IMR-90 (cell line): ENCODE data around the gene LRP1-AS. TPM values are rescaled to one million over a fixed set of nuclear protein-coding genes. Genes with fewer than 3 reads are reported as not detected.

Experiments
- ATAC-seq: fragments of 200-7000 bp; cut with Tn5 transposase; 2 replicates; pipeline ENCODE4 v1.9.1; 2020; ENCODE audit warnings: low read depth, mild to moderate bottlenecking, moderate library complexity
- BruUV-seq: library from RNA; stranded (reverse); fragments of 400-500 nt; replicated peaks from 2 replicates; lab custom pipeline; 2021; lab: Mats Ljungman, UMichigan
- CTCF ChIA-PET: fragments of 300-600 bp; formaldehyde crosslinking; extraction: SDS; loops from one replicate; lab custom pipeline; 2021; ENCODE audit warnings: antibody characterized with exemption; lab: Yijun Ruan, JAX
- POLR2A ChIA-PET: fragments of 300-600 bp; sonication (Branson Sonifier 250); formaldehyde crosslinking; loops from one replicate; lab custom pipeline; 2022; ENCODE audit warnings: antibody characterized with exemption; ENCODE audit not compliant: unreplicated experiment; lab: Charles Lee
- DNase-seq: peaks from one replicate; pipeline ENCODE4 v3.0.0; 2013
- H2AFZ ChIP-seq: replicated peaks from 2 replicates; pipeline ENCODE3; 2013; ENCODE audit warnings: low read length, mild to moderate bottlenecking; ENCODE audit not compliant: poor library complexity
- H2AK5ac ChIP-seq: 2 replicates; pipeline ENCODE4 v1.6.1; 2013; ENCODE audit warnings: low read depth, low read length, inconsistent platforms
- H2AK9ac ChIP-seq: replicated peaks from 2 replicates; pipeline ENCODE3; 2013; ENCODE audit warnings: mild to moderate bottlenecking, low read depth, low read length, moderate library complexity; ENCODE audit not compliant: poor library complexity
- H2BK120ac ChIP-seq: 2 replicates; pipeline ENCODE4 v1.6.1; 2013; ENCODE audit warnings: low read depth, low read length, inconsistent platforms
- H2BK15ac ChIP-seq: 3 replicates; pipeline ENCODE4 v1.6.1; 2013; ENCODE audit warnings: low read depth, low read length, inconsistent platforms
- H2BK20ac ChIP-seq: 2 replicates; pipeline ENCODE4 v1.6.1; 2013; ENCODE audit warnings: low read depth, mild to moderate bottlenecking, inconsistent platforms, low read length, moderate library complexity
- H2BK5ac ChIP-seq: 2 replicates; pipeline ENCODE4 v1.6.1; 2013; ENCODE audit warnings: mild to moderate bottlenecking, low read depth, low read length, inconsistent platforms; ENCODE audit not compliant: poor library complexity, severe bottlenecking
- H3K14ac ChIP-seq: replicated peaks from 2 replicates; pipeline ENCODE4 v1.6.1; 2013; ENCODE audit warnings: low read depth, low read length, inconsistent platforms
- H3K18ac ChIP-seq: 2 replicates; pipeline ENCODE4 v1.6.1; 2013; ENCODE audit warnings: low read depth, low read length, control low read depth
- H3K23ac ChIP-seq: 2 replicates; pipeline ENCODE4 v1.6.1; 2013; ENCODE audit warnings: low read depth, low read length, inconsistent platforms
- H3K27ac ChIP-seq: 2 replicates; pipeline ENCODE4 v1.5.1; 2013; ENCODE audit warnings: mild to moderate bottlenecking, control low read depth, low read length; ENCODE audit not compliant: insufficient read depth
- H3K27me3 ChIP-seq: 2 replicates; pipeline ENCODE4 v1.6.1; 2013; ENCODE audit warnings: low read length; ENCODE audit not compliant: control insufficient read depth, insufficient read depth
- H3K36me3 ChIP-seq: 2 replicates; pipeline ENCODE4 v1.6.1; 2013; ENCODE audit warnings: low read length, mixed read lengths; ENCODE audit not compliant: control insufficient read depth, insufficient read depth
- H3K4ac ChIP-seq: 2 replicates; pipeline ENCODE4 v1.6.1; 2013; ENCODE audit warnings: low read depth, low read length, inconsistent platforms
- H3K4me1 ChIP-seq: 2 replicates; pipeline ENCODE4 v1.6.1; 2013; ENCODE audit warnings: low read length, mixed read lengths; ENCODE audit not compliant: control insufficient read depth, insufficient read depth
- H3K4me2 ChIP-seq: 2 replicates; pipeline ENCODE4 v1.6.1; 2013; ENCODE audit warnings: low read depth, mild to moderate bottlenecking, control low read depth, low read length, moderate library complexity
- H3K4me3 ChIP-seq: 2 replicates; pipeline ENCODE4 v1.5.1; 2013; ENCODE audit warnings: low read depth, mild to moderate bottlenecking, control low read depth, low read length, moderate library complexity; ENCODE audit not compliant: insufficient read depth
- H3K56ac ChIP-seq: 2 replicates; pipeline ENCODE4 v1.6.1; 2013; ENCODE audit warnings: low read length, inconsistent platforms; ENCODE audit not compliant: insufficient read depth; ENCODE audit errors: extremely low read depth
- H3K79me1 ChIP-seq, 2 experiments: 2 replicates each; pipeline ENCODE4 v1.6.1; 2013; ENCODE audit warnings: low read length in 2 of 2, inconsistent platforms in 1 of 2, low read depth in 1 of 2
- H3K9ac ChIP-seq: 2 replicates; pipeline ENCODE4 v1.6.1; 2013; ENCODE audit warnings: low read depth, low read length, control low read depth
- H3K9me1 ChIP-seq: 2 replicates; pipeline ENCODE4 v1.6.1; 2013; ENCODE audit warnings: low read length, inconsistent platforms; ENCODE audit not compliant: insufficient read depth
- H3K9me3 ChIP-seq: 2 replicates; pipeline ENCODE4 v1.6.1; 2013; ENCODE audit warnings: low read length; ENCODE audit not compliant: control insufficient read depth, insufficient read depth
- H4K20me1 ChIP-seq: 2 replicates; pipeline ENCODE4 v1.6.1; 2013; ENCODE audit warnings: low read length, inconsistent platforms; ENCODE audit not compliant: insufficient read depth
- H4K5ac ChIP-seq: 2 replicates; pipeline ENCODE4 v1.6.1; 2013; ENCODE audit warnings: mild to moderate bottlenecking, low read depth, low read length, control low read depth
- H4K8ac ChIP-seq, 2 experiments: 2 replicates each; pipeline ENCODE4 v1.6.1; 2013; ENCODE audit warnings: low read depth in 2 of 2, low read length in 2 of 2, control low read depth in 1 of 2, inconsistent platforms in 1 of 2
- H4K91ac ChIP-seq: 2 replicates; pipeline ENCODE4 v1.6.1; 2013; ENCODE audit warnings: low read depth, low read length, inconsistent platforms; ENCODE audit not compliant: insufficient read depth
- BHLHE40 ChIP-seq: fragments of 150-350 bp; IDR thresholded peaks from 2 replicates; pipeline ENCODE4 v1.6.1; 2016; ENCODE audit warnings: mild to moderate bottlenecking, low read depth, low read length
- CEBPB ChIP-seq: IDR thresholded peaks from 2 replicates; pipeline ENCODE4 v1.6.1; 2012; ENCODE audit warnings: low read depth, low read length, improper control_type of control experiment
- MAFK ChIP-seq: IDR thresholded peaks from 2 replicates; pipeline ENCODE4 v1.6.1; 2012; ENCODE audit warnings: low read depth, low read length, improper control_type of control experiment
- MAZ ChIP-seq: IDR thresholded peaks from 2 replicates; pipeline ENCODE4 v1.6.1; 2012; ENCODE audit warnings: low read depth, mild to moderate bottlenecking, low read length, improper control_type of control experiment, moderate library complexity, borderline replicate concordance
- MXI1 ChIP-seq: IDR thresholded peaks from 2 replicates; pipeline ENCODE4 v1.6.1; 2012; ENCODE audit warnings: low read depth, mild to moderate bottlenecking, low read length, moderate library complexity, borderline replicate concordance
- NFE2L2 ChIP-seq: fragments of 150-350 bp; IDR thresholded peaks from 2 replicates; pipeline ENCODE4 v1.6.1; 2016; ENCODE audit warnings: low read depth, mild to moderate bottlenecking, low read length
- RAD21 ChIP-seq: IDR thresholded peaks from 2 replicates; pipeline ENCODE4 v1.6.1; 2012; ENCODE audit warnings: low read length, improper control_type of control experiment
- RFX5 ChIP-seq: IDR thresholded peaks from 2 replicates; pipeline ENCODE4 v1.8.0; 2012; ENCODE audit warnings: low read depth, mild to moderate bottlenecking, low read length, moderate library complexity
- SMC3 ChIP-seq: fragments of 150-350 bp; IDR thresholded peaks from 2 replicates; pipeline ENCODE4 v1.6.1; 2016; ENCODE audit warnings: low read depth, mild to moderate bottlenecking, antibody characterized with exemption, low read length, moderate library complexity
- WGBS, 2 experiments: methylation state at CpG; one replicate each; pipeline versions ENCODE4 v1.1.5 to v1.1.7; 2013; ENCODE audit warnings: missing lambda C conversion rate in 2 of 2; ENCODE audit not compliant: insufficient read length in 1 of 2; ENCODE audit errors: extremely low coverage in 2 of 2; 5-methylcytosine and 5-hydroxymethylcytosine counted together
- dilution Hi-C: fragments of 300-500 bp; cut with HindIII; formaldehyde crosslinking; loops from one replicate; pipeline ENCODE4 v1.14.3; 2018; ENCODE audit warnings: low sequenced_read_pairs; ENCODE audit not compliant: unreplicated experiment
- in situ Hi-C: fragments of 300-500 bp; cut with MboI; formaldehyde crosslinking; loops from 3 replicates; pipeline ENCODE4 v1.14.3; 2019; ENCODE audit warnings: low sequenced_read_pairs, inconsistent platforms, mixed read lengths
- intact Hi-C: fragments of 100-400 bp; cut with micrococcal nuclease; formaldehyde crosslinking; loops from 2 replicates; pipeline ENCODE4 v1.10.0; 2022
- polyA plus RNA-seq, 3 experiments: library from polyadenylated mRNA; depleted of rRNA; stranded (reverse); fragments of >200 nt; gene quantifications; 2 replicates each; pipeline ENCODE4 v1.2.3, GENCODE V29; 2012; ENCODE audit warnings: low replicate concordance in 1 of 3
- total RNA-seq: library from RNA; depleted of rRNA; stranded (reverse); fragments of >200 nt; gene quantifications from 2 replicates; pipeline ENCODE4 v1.2.3, GENCODE V29; 2012
- TF ChIP-seq, protein P1 (sequence below): fragments of 150-350 bp; IDR thresholded peaks from 2 replicates; pipeline ENCODE4 v1.6.1; 2016; ENCODE audit warnings: low read depth, mild to moderate bottlenecking, low read length, moderate library complexity, borderline replicate concordance
- TF ChIP-seq, protein P2 (sequence below): conservative IDR thresholded peaks from 2 replicates; pipeline ENCODE4 v1.5.1; 2012; ENCODE audit warnings: mild to moderate bottlenecking, low read depth, low read length, improper control_type of control experiment
- TF ChIP-seq, protein P3 (sequence below): fragments of 150-350 bp; IDR thresholded peaks from 2 replicates; pipeline ENCODE4 v1.6.1; 2017; ENCODE audit warnings: mild to moderate bottlenecking, antibody characterized with exemption, low read length, low read depth

Gene LRP1-AS
- total and polyA plus RNA-seq, 2 of the 4 experiments (the other 2 are of a cell fraction), result not detected

DNA sequence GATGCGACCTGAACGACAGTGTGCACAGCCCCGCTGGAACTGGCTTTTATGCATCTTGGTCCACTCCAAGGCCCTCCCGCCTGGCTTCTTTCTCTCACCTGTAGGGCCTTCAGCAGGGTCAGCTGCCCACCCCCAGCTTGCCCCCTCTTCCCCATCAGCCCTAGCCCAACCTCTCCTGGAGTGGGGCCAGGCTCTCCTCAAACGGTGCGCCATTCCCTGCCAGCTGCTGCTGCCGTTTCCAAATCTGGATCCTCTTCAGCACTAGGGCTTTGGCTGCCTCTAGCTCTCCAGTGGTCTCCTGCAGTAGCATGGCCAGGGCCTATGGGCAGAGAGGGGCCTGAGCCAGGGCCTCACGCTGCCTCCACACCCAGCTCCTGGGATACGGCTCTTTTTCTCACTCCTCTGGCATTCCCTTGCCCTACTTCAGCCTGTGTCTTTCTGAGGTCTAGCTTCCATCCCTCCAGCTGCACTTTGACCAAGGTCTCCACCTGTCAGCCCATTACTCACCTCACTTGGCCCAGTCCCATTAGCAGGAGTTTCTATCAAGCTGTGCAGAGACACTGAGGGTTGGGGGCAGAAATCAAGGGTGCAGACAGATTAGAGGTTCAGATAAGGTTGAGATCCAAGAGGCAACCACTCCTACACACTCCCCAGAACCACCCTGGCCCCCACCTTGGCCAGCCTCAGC is 41.3 kb downstream of the LRP1-AS start:
- Histone ChIP-seq H3K79me1 (peaks cover 22 to 55% of the 10 kb centered on the region in 2 experiments), H2BK5ac (no peak overlapping the region), H2BK20ac (no peak overlapping the region), H4K5ac (no peak overlapping the region), H4K20me1 (peaks cover 18% of the 10 kb centered on the region; the same call in 1 of the 2 replicates), H2BK120ac (no peak overlapping the region), H3K4me3 (no peak overlapping the region), H2AK5ac (no peak overlapping the region), H3K4me2 (no peak overlapping the region), H2BK15ac (no peak overlapping the region), H2AFZ (no peak overlapping the region), H3K27ac (no peak overlapping the region), H3K9ac (no peak overlapping the region), H4K91ac (no peak overlapping the region), H3K56ac (no peak overlapping the region), H3K14ac (no peak overlapping the region), H3K36me3 (peaks cover 45% of the 10 kb centered on the region), H2AK9ac (no peak overlapping the region), H4K8ac (no peak overlapping the region), H3K9me3 (no peaks in the 10 kb centered on the region), H3K4me1 (peaks cover 5% of the 10 kb centered on the region), H3K23ac (no peak overlapping the region), H3K9me1 (peaks cover 14% of the 10 kb centered on the region), H3K4ac (no peak overlapping the region), H3K18ac (no peak overlapping the region), H3K27me3 (no peaks in the 10 kb centered on the region)
- dilution Hi-C loops, result no loop called here
- TF ChIP-seq MAFK (no peak), NFE2L2 (no peak), MAZ (no peak), CEBPB (no peak), MXI1 (no peak), RFX5 (no peak), RAD21 (no peak), BHLHE40 (no peak), SMC3 (no peak)
- TF ChIP-seq, protein P1, sequence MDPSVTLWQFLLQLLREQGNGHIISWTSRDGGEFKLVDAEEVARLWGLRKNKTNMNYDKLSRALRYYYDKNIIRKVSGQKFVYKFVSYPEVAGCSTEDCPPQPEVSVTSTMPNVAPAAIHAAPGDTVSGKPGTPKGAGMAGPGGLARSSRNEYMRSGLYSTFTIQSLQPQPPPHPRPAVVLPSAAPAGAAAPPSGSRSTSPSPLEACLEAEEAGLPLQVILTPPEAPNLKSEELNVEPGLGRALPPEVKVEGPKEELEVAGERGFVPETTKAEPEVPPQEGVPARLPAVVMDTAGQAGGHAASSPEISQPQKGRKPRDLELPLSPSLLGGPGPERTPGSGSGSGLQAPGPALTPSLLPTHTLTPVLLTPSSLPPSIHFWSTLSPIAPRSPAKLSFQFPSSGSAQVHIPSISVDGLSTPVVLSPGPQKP, result no peak
- TF ChIP-seq, protein P2, sequence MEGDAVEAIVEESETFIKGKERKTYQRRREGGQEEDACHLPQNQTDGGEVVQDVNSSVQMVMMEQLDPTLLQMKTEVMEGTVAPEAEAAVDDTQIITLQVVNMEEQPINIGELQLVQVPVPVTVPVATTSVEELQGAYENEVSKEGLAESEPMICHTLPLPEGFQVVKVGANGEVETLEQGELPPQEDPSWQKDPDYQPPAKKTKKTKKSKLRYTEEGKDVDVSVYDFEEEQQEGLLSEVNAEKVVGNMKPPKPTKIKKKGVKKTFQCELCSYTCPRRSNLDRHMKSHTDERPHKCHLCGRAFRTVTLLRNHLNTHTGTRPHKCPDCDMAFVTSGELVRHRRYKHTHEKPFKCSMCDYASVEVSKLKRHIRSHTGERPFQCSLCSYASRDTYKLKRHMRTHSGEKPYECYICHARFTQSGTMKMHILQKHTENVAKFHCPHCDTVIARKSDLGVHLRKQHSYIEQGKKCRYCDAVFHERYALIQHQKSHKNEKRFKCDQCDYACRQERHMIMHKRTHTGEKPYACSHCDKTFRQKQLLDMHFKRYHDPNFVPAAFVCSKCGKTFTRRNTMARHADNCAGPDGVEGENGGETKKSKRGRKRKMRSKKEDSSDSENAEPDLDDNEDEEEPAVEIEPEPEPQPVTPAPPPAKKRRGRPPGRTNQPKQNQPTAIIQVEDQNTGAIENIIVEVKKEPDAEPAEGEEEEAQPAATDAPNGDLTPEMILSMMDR, result no peak
- TF ChIP-seq, protein P3, sequence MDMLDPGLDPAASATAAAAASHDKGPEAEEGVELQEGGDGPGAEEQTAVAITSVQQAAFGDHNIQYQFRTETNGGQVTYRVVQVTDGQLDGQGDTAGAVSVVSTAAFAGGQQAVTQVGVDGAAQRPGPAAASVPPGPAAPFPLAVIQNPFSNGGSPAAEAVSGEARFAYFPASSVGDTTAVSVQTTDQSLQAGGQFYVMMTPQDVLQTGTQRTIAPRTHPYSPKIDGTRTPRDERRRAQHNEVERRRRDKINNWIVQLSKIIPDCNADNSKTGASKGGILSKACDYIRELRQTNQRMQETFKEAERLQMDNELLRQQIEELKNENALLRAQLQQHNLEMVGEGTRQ, result no peak
- intact Hi-C loops, result no loop called here
- in situ Hi-C loops, result no loop called here
- WGBS, 2 experiments, result 100% methylated on average over 3 of the region's 9 CpGs; no CpG with 5 or more reads in 1 of the 2 experiments
- no TSS peak for BruUV-seq
- CTCF ChIA-PET, result no interaction called here
- DNase-seq (no peak), ATAC-seq (no peak)
- POLR2A ChIA-PET, result no interaction called here
